GM19452 (cell line): ENCODE data around the gene CKAP4.

Source experiments
- ATAC-seq: cut with Tn5 transposase; IDR thresholded peaks from one replicate; pipeline ENCODE4 v1.9.1; 2021; ENCODE audit not compliant: unreplicated experiment

CKAP4 gene

DNA sequence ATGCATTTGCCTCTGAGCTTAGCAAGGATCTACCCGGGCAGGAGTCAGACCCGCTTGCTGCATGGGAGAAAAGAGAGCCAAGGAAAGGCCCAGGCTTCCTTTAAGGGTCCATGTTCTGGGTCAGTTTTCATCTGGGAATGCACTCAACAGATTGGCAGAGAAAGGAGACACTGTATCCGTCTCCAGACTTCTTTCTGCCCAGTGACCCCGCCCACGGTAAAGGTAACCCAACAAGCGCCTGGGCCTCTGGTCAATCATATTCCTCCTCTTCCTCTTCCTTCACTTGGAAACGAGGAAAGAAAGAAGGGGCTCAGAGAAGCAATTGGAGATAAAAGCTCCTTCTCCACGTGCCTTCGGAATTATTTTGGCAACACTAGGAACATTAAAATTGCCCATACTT, 27.6 kb upstream of the CKAP4 start:
- no peak for ATAC-seq

DNA sequence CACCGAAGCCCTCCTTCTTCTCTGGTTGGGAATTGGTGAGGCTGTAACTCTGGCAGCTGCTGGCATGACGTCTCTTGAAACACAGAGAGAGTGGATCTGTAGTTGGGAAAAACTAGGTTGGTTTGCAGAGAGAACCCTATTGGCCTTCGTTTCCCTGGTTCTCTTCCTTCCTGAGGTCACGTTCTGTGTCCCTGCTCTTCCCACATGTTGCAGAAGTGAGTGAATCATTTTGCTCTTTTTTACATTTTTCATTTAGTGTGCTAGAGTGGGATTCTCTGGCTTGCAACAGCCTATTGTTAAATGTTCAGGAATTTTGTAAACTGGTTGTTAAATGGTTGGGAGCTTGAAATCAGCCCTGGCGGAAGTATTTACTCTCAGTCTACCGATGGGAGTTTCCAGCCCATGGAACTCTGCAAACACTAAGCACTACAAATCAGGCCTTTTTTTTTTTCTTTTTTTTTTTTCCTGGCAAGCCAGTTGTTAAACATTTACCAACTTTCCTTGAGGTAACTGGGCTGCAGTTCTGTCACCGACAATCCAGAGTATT, 26.8 kb upstream of the CKAP4 start:
- no peak for ATAC-seq

GRCh38 chr12:106274012-106274411, 26.2 kb upstream of the CKAP4 start:
- no peak for ATAC-seq

DNA sequence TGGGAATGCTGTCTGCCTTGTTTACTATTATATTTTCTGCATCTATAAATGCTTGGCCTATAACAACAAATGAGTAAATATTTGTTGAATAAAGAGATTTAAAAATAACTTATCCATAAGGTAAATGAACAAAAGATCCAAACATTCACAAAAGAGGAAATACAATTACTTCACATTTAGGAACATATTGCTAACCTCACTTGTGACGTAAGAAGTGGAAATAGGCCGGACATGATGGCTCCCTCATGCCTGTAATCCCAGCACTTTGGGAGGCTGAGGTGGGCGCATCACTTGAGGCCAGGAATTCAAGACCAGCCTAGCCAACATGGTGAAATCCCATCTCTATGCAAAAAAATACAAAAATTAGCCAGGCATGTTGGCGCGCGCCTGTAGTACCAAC, 25.7 kb upstream of the CKAP4 start:
- ATAC-seq: no peak

GRCh38 chr12:106271575-106272505, 24.0 kb upstream of the CKAP4 start:
- ATAC-seq: no peak

GRCh38 chr12:106269150-106269771, 21.4 kb upstream of the CKAP4 start:
- no peak for ATAC-seq

DNA sequence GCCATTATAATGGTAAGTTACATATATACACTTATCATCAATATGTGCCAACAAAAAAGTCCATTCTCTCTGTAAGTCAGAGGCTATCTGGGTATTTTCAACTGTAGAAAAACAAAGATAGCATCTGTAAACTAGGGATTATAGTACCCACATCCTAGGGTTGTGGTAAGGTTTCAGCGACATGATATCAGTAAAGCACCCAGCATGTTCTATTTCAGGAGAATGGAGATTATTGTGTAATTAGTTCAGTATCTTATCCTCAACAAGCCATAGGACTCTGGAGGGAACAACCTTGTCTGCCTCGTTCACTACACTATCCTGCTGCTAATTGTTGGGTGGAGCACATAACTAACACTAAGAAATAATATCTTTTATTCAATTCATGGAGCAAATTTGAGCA, 19.7 kb upstream of the CKAP4 start:
- ATAC-seq: no peak

DNA sequence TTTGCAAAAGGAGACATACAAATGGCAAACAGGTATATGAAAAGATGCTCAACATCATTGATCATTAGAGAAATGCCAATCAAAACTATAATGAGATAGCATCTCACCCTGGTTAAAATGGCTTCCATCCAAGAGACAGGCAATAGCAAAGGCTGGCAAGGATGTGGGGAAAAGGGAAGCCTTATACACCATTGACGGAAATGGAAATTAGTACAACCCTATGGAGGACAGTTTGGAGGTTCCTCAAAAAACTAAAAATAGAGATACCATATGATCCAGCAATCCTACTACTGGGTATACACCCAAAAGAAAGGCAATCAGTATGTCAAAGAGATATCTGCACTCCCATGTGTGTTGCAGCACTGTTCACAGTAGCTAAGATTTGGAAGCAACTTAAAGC, 17.3 kb upstream of the CKAP4 start:
- ATAC-seq: no peak

DNA sequence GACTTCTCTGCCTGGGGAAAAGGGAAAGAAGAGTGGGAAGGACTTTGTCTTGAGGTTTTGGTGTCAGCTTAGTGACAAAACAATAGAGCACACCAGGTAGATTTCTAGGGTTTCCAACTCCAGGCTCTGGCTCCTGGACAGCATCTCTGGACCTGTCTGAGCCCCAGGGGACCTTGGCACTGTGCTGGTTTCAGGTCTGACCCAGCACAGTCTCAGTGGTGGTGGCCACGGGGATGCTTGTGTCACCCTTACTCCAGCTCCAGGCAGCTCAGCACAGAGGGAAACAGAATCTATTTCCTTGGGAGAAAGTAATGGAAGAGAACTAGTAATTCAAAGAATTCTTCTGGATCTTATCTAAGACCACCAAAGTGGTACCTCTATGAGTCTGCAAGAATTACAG, 11.1 kb upstream of the CKAP4 start:
- ATAC-seq: no peak

DNA sequence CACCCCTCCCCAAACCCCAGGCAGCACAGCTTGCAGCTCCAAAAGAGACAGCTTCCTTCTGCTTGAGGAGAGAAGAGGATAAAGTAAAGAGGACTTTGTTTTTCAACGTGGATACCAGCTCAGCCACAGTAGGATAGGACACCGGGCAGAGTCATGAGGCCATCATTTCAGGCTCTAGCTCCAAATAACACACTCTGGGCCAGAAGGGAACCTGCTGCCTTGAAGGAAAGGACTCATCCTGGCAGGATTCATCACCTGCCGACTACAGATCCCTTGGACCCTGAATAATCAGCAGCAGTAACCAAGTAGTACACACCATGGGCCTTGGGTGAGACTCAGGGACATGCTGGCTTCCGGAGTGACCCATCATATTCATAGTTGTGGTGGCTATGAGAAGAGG, 10.4 kb upstream of the CKAP4 start:
- ATAC-seq: no peak

- no peak for ATAC-seq
Observed at GRCh38 chr12:106256524-106256923, 8.7 kb upstream of the CKAP4 start.

GRCh38 chr12:106255952-106256351, 8.1 kb upstream of the CKAP4 start:
- no peak for ATAC-seq

DNA sequence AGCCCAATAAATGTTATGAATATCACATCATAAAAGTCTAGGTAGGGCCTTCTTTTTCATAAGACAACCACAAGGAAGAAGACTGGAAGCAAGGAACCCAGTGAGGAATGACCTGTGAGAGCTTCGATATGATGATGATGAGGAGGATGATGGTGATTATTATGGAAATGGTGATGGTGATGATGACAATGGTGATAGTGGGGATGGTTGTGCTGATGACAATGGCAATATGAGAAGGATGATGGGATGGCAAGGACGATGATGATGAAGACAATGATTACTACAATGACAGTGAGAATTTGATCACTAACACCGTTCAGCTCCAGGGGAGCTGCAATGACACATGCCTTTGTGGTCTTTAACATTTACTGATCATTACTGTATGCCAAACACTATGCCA, 7.7 kb upstream of the CKAP4 start:
- ATAC-seq: no peak

DNA sequence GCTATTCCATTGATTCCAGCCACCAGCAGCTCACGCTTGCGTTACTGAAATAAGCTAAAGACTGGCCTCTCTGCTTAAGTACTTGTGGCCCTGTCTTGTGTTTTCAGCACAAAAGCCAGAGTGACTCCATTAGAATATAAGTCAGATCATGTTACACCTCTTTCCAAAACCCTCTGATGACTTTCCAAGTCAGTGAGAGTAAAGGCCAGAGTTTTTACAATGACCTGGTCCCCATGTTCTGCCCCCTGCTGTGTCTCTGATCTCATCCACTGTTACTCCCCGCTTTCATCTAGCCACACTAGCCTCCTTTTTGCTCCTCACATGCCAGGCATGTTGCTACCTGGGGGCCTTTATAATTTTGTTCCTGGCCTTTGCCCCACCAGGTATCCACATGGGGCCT, 6.9 kb upstream of the CKAP4 start:
- ATAC-seq: no peak

- ATAC-seq: no peak
Observed at GRCh38 chr12:106251631-106252455, 4.0 kb upstream of the CKAP4 start.

DNA sequence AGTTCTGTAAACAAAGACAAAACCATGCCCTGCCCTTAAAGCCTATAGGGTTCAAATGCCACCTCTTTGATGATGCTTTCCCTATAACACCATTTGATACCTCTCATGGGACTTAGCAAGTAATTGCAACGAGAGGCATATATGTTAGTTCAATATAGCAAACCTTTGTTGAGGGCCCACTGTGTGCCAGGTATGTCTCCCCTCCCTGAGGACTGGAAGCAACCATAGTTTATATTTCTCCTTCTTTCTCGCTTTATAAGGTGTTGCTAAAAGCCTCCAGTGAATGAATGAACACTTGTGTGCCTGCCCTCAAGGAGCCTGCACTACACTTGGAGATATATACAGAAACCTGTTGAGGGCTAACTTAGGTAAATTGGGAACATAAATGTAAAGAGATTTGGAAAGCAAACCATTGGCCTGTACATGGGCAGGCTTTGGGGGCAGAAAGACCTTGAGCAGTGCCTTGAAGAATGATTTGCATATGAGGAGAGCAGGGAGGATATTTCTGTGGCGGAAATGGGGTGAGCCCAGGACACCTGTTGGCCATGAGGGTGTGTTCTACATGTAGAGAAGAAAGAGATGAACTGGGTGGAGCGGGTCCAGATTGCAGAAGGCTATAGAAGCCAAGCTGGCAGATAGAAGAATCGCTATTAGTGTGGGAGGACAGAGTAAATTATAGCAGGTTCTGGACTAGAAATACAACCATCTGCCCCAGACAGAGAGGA, 1.8 kb upstream of the CKAP4 start:
- ATAC-seq: peak; percentile 55

GRCh38 chr12:106248846-106249371, 1.1 kb upstream of the CKAP4 start:
- no peak for ATAC-seq

GRCh38 chr12:106248312-106248845, 559 bp upstream of the CKAP4 start:
- ATAC-seq: peak; percentile 22

DNA sequence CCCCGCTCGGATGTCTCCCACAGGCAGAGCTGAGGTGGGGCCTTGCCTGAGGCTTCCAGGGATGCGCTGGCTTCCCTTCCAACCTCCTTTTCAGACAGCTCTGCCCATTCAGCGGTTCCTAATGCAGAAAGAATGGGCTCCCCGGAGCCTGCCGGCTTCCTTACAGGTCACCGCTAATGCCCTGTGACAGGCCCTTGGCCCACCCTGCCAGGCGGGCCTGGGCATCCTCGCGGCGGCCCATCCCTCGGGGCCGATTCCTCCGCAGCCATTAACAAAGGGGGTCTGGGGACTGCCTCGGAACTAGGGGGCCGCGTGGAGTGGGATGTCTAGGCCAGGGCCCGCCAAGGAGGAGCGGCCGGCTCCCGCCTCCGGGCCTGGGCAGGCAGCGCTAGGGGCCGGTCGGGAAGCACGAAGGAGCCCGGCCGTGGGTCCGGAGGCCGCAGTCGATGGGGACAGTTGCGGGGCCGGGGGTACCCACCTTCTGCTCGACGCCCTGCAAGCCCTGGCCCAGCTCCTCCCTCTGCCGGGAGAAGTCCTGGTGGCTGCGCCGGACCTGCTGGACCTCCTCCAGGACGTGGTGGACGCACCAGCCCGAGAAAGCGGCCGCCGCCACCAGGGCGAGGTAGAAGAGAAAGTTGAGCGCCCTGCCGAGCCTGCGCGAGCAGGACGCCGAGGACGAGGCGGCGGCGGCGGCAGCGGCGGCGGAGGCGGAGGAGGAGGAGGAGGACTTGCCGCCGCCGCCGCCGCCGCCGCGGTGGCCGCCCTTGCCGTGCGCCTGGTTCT, 738 bp downstream of the CKAP4 start:
- ATAC-seq: peak; percentile 39
